Mesendoderm (in vitro differentiated cells): ENCODE measurements around the gene ANKDD1B. TPM values are rescaled to one million over a fixed set of nuclear protein-coding genes. Genes with fewer than 3 reads are reported as not detected.
A peak's percentile ranks its signal among the peaks of the same experiment; 100 is the strongest.
"Not testable (repeated sequence)": the region's sequence is repeated elsewhere in the genome, so short reads cannot be mapped to it uniquely, and the experiment has no call there.

Source experiments
- DNase-seq: peaks from one replicate; pipeline ENCODE4 v3.0.0; 2013
- H2AK5ac ChIP-seq: 2 replicates; pipeline ENCODE4 v1.6.1; 2013; ENCODE audit warnings: low read length, inconsistent platforms
- H2BK120ac ChIP-seq: 2 replicates; pipeline ENCODE4 v1.6.1; 2013; ENCODE audit warnings: low read depth, mild to moderate bottlenecking, low read length, moderate library complexity, mixed read lengths
- H2BK15ac ChIP-seq: replicated peaks from 2 replicates; pipeline ENCODE4 v1.6.1; 2013; ENCODE audit warnings: low read depth, mild to moderate bottlenecking, moderate library complexity
- H2BK5ac ChIP-seq: 2 replicates; pipeline ENCODE4 v1.6.1; 2013; ENCODE audit warnings: low read length, inconsistent platforms
- H3K18ac ChIP-seq: 2 replicates; pipeline ENCODE4 v1.6.1; 2013; ENCODE audit warnings: mild to moderate bottlenecking, low read length, mixed read lengths
- H3K23ac ChIP-seq: one replicate; pipeline ENCODE4 v1.6.1; 2013; ENCODE audit warnings: low read length
- H3K27ac ChIP-seq: 2 replicates; pipeline ENCODE4 v1.5.1; 2013; ENCODE audit warnings: low read depth, mild to moderate bottlenecking, inconsistent platforms, low read length, moderate library complexity
- H3K27me3 ChIP-seq: 2 replicates; pipeline ENCODE4 v1.6.1; 2013; ENCODE audit warnings: low read length, control low read depth, mild to moderate bottlenecking, inconsistent platforms; ENCODE audit not compliant: insufficient read depth, poor library complexity
- H3K36me3 ChIP-seq: 2 replicates; pipeline ENCODE4 v1.6.1; 2013; ENCODE audit warnings: low read length, inconsistent platforms; ENCODE audit not compliant: control insufficient read depth, insufficient read depth
- H3K4ac ChIP-seq: one replicate; pipeline ENCODE4 v1.6.1; 2013; ENCODE audit warnings: low read depth, mild to moderate bottlenecking, low read length, moderate library complexity
- H3K4me1 ChIP-seq: 2 replicates; pipeline ENCODE4 v1.6.1; 2013; ENCODE audit warnings: low read depth, low read length, inconsistent platforms; ENCODE audit not compliant: control insufficient read depth
- H3K4me2 ChIP-seq: 2 replicates; pipeline ENCODE4 v1.6.1; 2013; ENCODE audit warnings: low read length
- H3K4me3 ChIP-seq: 2 replicates; pipeline ENCODE4 v1.5.1; 2013; ENCODE audit warnings: mild to moderate bottlenecking, low read length
- H3K56ac ChIP-seq: one replicate; pipeline ENCODE4 v1.6.1; 2013; ENCODE audit warnings: low read length
- H3K79me1 ChIP-seq: 2 replicates; pipeline ENCODE4 v1.6.1; 2013; ENCODE audit warnings: low read length, inconsistent platforms
- H3K79me2 ChIP-seq: 2 replicates; pipeline ENCODE4 v1.6.1; 2013; ENCODE audit warnings: mild to moderate bottlenecking, low read length; ENCODE audit not compliant: control insufficient read depth, insufficient read depth
- H3K9ac ChIP-seq: 2 replicates; pipeline ENCODE4 v1.6.1; 2013; ENCODE audit warnings: low read length, inconsistent platforms
- H4K5ac ChIP-seq: one replicate; pipeline ENCODE4 v1.6.1; 2013; ENCODE audit warnings: low read length
- H4K8ac ChIP-seq: one replicate; pipeline ENCODE4 v1.6.1; 2013; ENCODE audit warnings: low read depth, mild to moderate bottlenecking, control low read depth, low read length, moderate library complexity
- WGBS: extraction: QIAGEN DNeasy Blood & Tissue Kit; methylation state at CpG from one replicate; pipeline ENCODE4 v1.1.7; 2013; ENCODE audit warnings: low lambda C conversion rate, missing lambda C conversion rate; ENCODE audit not compliant: insufficient coverage; ENCODE audit errors: extremely low coverage; 5-methylcytosine and 5-hydroxymethylcytosine counted together
- polyA plus RNA-seq, 2 experiments: library from polyadenylated mRNA; stranded (reverse); fragments of 200-250 nt; gene quantifications; one replicate each; pipeline ENCODE4 v1.2.3, GENCODE V29; 2013

The ANKDD1B gene
- polyA plus RNA-seq (2013, experiment 1 of 2), result 0.04 TPM
- polyA plus RNA-seq (2013, experiment 2 of 2), result 0.06 TPM

GRCh38 chr5:75611311-75612225 is at the start of gene ANKDD1B:
Gene ANKDD1B (plus strand): TSS chr5:75611453. CDS start chr5:75611635, 182 bp downstream.
- H3K9ac ChIP-seq, result peak within 1 kb of the TSS; percentile 78
- no CpG with 5 or more reads among the region's 52 CpGs for WGBS

GRCh38 chr5:75565991-75566709 is 45.1 kb upstream of the ANKDD1B start:
- no CpG with 5 or more reads among the region's 15 CpGs for WGBS
- not testable (repeated sequence) for H3K79me2 ChIP-seq, H3K4me3 ChIP-seq, H3K4ac ChIP-seq, H3K79me1 ChIP-seq, H3K9ac ChIP-seq, H3K36me3 ChIP-seq, H2BK15ac ChIP-seq, DNase-seq, H4K5ac ChIP-seq, H3K56ac ChIP-seq, H2BK5ac ChIP-seq, H3K18ac ChIP-seq, H2BK120ac ChIP-seq, H3K4me2 ChIP-seq, H4K8ac ChIP-seq, H2AK5ac ChIP-seq, H3K27me3 ChIP-seq, H3K23ac ChIP-seq, H3K4me1 ChIP-seq
- peak overlapping the region; percentile 37 for H3K27ac ChIP-seq

More at GRCh38 chr5:75611311-75612225, at the start of gene ANKDD1B:
- Histone ChIP-seq H3K4me1 (peaks cover 4% of the 10 kb centered on the region), H3K23ac (peak within 1 kb of the TSS; percentile 83), H2BK5ac (peak within 1 kb of the TSS; percentile 85), H4K5ac (no peak within 1 kb of the TSS), H3K4me2 (peak within 1 kb of the TSS; percentile 65), H3K79me2 (no peaks in the 10 kb centered on the region), H3K27ac (peak within 1 kb of the TSS; percentile 85), H3K4me3 (peak within 1 kb of the TSS; percentile 3), H2AK5ac (no peak within 1 kb of the TSS), H2BK120ac (peak within 1 kb of the TSS; percentile 6), H2BK15ac (no peak within 1 kb of the TSS), H3K27me3 (no peaks in the 10 kb centered on the region), H3K56ac (peak within 1 kb of the TSS; percentile 93), H3K4ac (peak within 1 kb of the TSS; percentile 74), H3K18ac (peak within 1 kb of the TSS; percentile 89), H3K36me3 (no peaks in the 10 kb centered on the region), H3K79me1 (no peaks in the 10 kb centered on the region), H4K8ac (peak within 1 kb of the TSS; percentile 87)
- peak; percentile 74 for DNase-seq

- Histone ChIP-seq H3K4me2 (no peak overlapping the region), H3K56ac (no peak overlapping the region), H4K5ac (no peak overlapping the region), H3K4ac (no peak overlapping the region), H2AK5ac (no peak overlapping the region), H3K4me3 (no peak overlapping the region), H3K79me1 (no peaks in the 10 kb centered on the region), H3K79me2 (no peaks in the 10 kb centered on the region), H2BK5ac (no peak overlapping the region), H3K23ac (no peak overlapping the region), H2BK15ac (no peak overlapping the region), H3K4me1 (no peaks in the 10 kb centered on the region), H3K27ac (peak overlapping the region; percentile 37), H3K18ac (no peak overlapping the region), H3K9ac (no peak overlapping the region), H4K8ac (no peak overlapping the region), H3K36me3 (no peaks in the 10 kb centered on the region), H2BK120ac (no peak overlapping the region), H3K27me3 (no peaks in the 10 kb centered on the region)
- WGBS, result no CpG with 5 or more reads among the region's 6 CpGs
- peak; percentile 82 for DNase-seq
Measured at GRCh38 chr5:75566710-75567309, 44.4 kb upstream of the ANKDD1B start.

- Histone ChIP-seq H3K23ac (no peak overlapping the region), H3K4me3 (no peak overlapping the region), H3K36me3 (no peaks in the 10 kb centered on the region), H2AK5ac (no peak overlapping the region), H3K4ac (no peak overlapping the region), H3K18ac (no peak overlapping the region), H3K79me2 (no peaks in the 10 kb centered on the region), H3K4me2 (no peak overlapping the region), H3K27ac (no peak overlapping the region), H4K8ac (no peak overlapping the region), H2BK15ac (no peak overlapping the region), H3K9ac (no peak overlapping the region), H3K27me3 (no peaks in the 10 kb centered on the region), H3K79me1 (no peaks in the 10 kb centered on the region), H3K4me1 (no peaks in the 10 kb centered on the region), H4K5ac (no peak overlapping the region), H2BK120ac (peak overlapping the region; percentile 14), H2BK5ac (no peak overlapping the region), H3K56ac (no peak overlapping the region)
- WGBS, result no CpG with 5 or more reads among the region's 2 CpGs
- DNase-seq, result peak; percentile 26
Measured at GRCh38 chr5:75567710-75568109, 43.5 kb upstream of the ANKDD1B start.

GRCh38 chr5:75568202-75568601 is 43.1 kb upstream of the ANKDD1B start:
- H3K9ac ChIP-seq, result no peak overlapping the region
- no CpG with 5 or more reads among the region's 2 CpGs for WGBS
- no peaks in the 10 kb centered on the region for H3K4me1 ChIP-seq
- H3K4ac ChIP-seq, result no peak overlapping the region
- H2BK15ac ChIP-seq, result no peak overlapping the region
- no peak overlapping the region for H3K18ac ChIP-seq
- H4K5ac ChIP-seq, result no peak overlapping the region
- no peaks in the 10 kb centered on the region for H3K36me3 ChIP-seq
- no peaks in the 10 kb centered on the region for H3K79me1 ChIP-seq
- no peak overlapping the region for H3K27ac ChIP-seq
- DNase-seq, result no peak
- no peaks in the 10 kb centered on the region for H3K27me3 ChIP-seq
- H3K79me2 ChIP-seq, result no peaks in the 10 kb centered on the region
- H2BK120ac ChIP-seq, result no peak overlapping the region
- H3K23ac ChIP-seq, result no peak overlapping the region
- no peak overlapping the region for H2BK5ac ChIP-seq
- no peak overlapping the region for H4K8ac ChIP-seq
- no peak overlapping the region for H3K56ac ChIP-seq
- H3K4me3 ChIP-seq, result no peak overlapping the region
- H2AK5ac ChIP-seq, result no peak overlapping the region
- H3K4me2 ChIP-seq, result no peak overlapping the region
